GM12891 (cell line): ENCODE measurements around the gene PCSK5.

Experiments used
- DNase-seq: peaks from one replicate; pipeline ENCODE4 v3.0.0; 2011; ENCODE audit warnings: low spot score; ENCODE audit not compliant: insufficient read length
- FAIRE-seq: peaks from 2 replicates; lab custom pipeline; 2011; peaks lifted over from hg19 to GRCh38; lab: Jason Lieb, UNC
- PAX5 ChIP-seq: IDR thresholded peaks from 2 replicates; pipeline ENCODE4 v1.6.1; 2011; ENCODE audit warnings: low read length, moderate library complexity, mild to moderate bottlenecking; ENCODE audit not compliant: insufficient read depth, severe bottlenecking
- POLR2A ChIP-seq: IDR thresholded peaks from 2 replicates; pipeline ENCODE4 v1.6.1; 2011; ENCODE audit warnings: low read depth, low read length, control low read depth
- POLR2AphosphoS5 ChIP-seq: IDR thresholded peaks from 2 replicates; pipeline ENCODE4 v1.6.1; 2011; ENCODE audit warnings: low read depth, low read length, control low read depth
- POU2F2 ChIP-seq: IDR thresholded peaks from 2 replicates; pipeline ENCODE4 v1.6.1; 2011; ENCODE audit warnings: low read depth, mild to moderate bottlenecking, control low read depth, low read length, moderate library complexity
- SPI1 ChIP-seq: IDR thresholded peaks from 2 replicates; pipeline ENCODE4 v1.6.1; 2011; ENCODE audit warnings: low read depth, low read length, control low read depth
- TAF1 ChIP-seq: IDR thresholded peaks from 2 replicates; pipeline ENCODE4 v1.6.1; 2011; ENCODE audit warnings: low read depth, low read length, control low read depth

PCSK5 gene

GRCh38 chr9:76371901-76372300, 481.4 kb downstream of the PCSK5 start:
- FAIRE-seq (no peak), DNase-seq (no peak)
- TF ChIP-seq SPI1 (no peak), POLR2AphosphoS5 (no peak), POLR2A (no peak), TAF1 (no peak), PAX5 (no peak), POU2F2 (no peak)

GRCh38 chr9:76372336-76372735, 481.9 kb downstream of the PCSK5 start:
- DNase-seq (no peak), FAIRE-seq (no peak)
- no peak for TF ChIP-seq POLR2AphosphoS5
- TF ChIP-seq PAX5 = no peak
- TF ChIP-seq POU2F2 = no peak
- TF ChIP-seq POLR2A = no peak
- no peak for TF ChIP-seq TAF1
- TF ChIP-seq SPI1 = no peak

- FAIRE-seq = no peak
- TF ChIP-seq POU2F2 = no peak
- TF ChIP-seq SPI1 = no peak
- no peak for TF ChIP-seq POLR2AphosphoS5
- no peak for TF ChIP-seq POLR2A
- no peak for TF ChIP-seq TAF1
- TF ChIP-seq PAX5 = no peak
- no peak for DNase-seq
Observed at GRCh38 chr9:76373173-76373783, 482.8 kb downstream of the PCSK5 start.

GRCh38 chr9:76373784-76374474, 483.5 kb downstream of the PCSK5 start:
- FAIRE-seq = no peak
- TF ChIP-seq PAX5 = no peak
- TF ChIP-seq SPI1 = no peak
- TF ChIP-seq POU2F2 = no peak
- TF ChIP-seq POLR2AphosphoS5 = no peak
- no peak for TF ChIP-seq TAF1
- no peak for TF ChIP-seq POLR2A
- no peak for DNase-seq

GRCh38 chr9:76374783-76375559, 484.5 kb downstream of the PCSK5 start:
- DNase-seq (no peak), FAIRE-seq (no peak)
- TF ChIP-seq POLR2AphosphoS5 (no peak), PAX5 (no peak), POLR2A (no peak), TAF1 (no peak), SPI1 (no peak), POU2F2 (no peak)

- FAIRE-seq = no peak
- no peak for DNase-seq
- TF ChIP-seq PAX5 (no peak), SPI1 (no peak), TAF1 (no peak), POLR2AphosphoS5 (no peak), POLR2A (no peak), POU2F2 (no peak)
Observed at GRCh38 chr9:76377791-76378190, 487.3 kb downstream of the PCSK5 start.

- TF ChIP-seq POLR2A (no peak), PAX5 (no peak), POU2F2 (no peak), TAF1 (no peak), SPI1 (no peak), POLR2AphosphoS5 (no peak)
- DNase-seq (no peak), FAIRE-seq (no peak)
Observed at GRCh38 chr9:76378367-76379073, 488.0 kb downstream of the PCSK5 start.

GRCh38 chr9:76379494-76379893, 489.0 kb downstream of the PCSK5 start:
- DNase-seq (no peak), FAIRE-seq (no peak)
- no peak for TF ChIP-seq SPI1
- TF ChIP-seq TAF1 = no peak
- TF ChIP-seq POU2F2 = no peak
- no peak for TF ChIP-seq PAX5
- TF ChIP-seq POLR2AphosphoS5 = no peak
- TF ChIP-seq POLR2A = no peak

- FAIRE-seq (no peak), DNase-seq (no peak)
- TF ChIP-seq PAX5 (no peak), SPI1 (no peak), POU2F2 (no peak), POLR2A (no peak), POLR2AphosphoS5 (no peak), TAF1 (no peak)
Observed at GRCh38 chr9:76390656-76391055, 500.2 kb downstream of the PCSK5 start.
